Stimulated activated CD4-positive, alpha-beta T cell treated with anti-CD3 and anti-CD28 coated beads, Interleukin-4, amount 100 ng/mL, for 48 hours (primary cell): ENCODE measurements around the gene NTN5.
"Not testable (repeated sequence)": the region's sequence is repeated elsewhere in the genome, so short reads cannot be mapped to it uniquely, and the experiment has no call there.

ENCODE experiments used
- DNase-seq, 2 donors: peaks; one replicate each; pipeline ENCODE4 v3.0.0-alpha.2; 2020; ENCODE audit warnings: low read depth in 2 of 2

The NTN5 gene

DNA sequence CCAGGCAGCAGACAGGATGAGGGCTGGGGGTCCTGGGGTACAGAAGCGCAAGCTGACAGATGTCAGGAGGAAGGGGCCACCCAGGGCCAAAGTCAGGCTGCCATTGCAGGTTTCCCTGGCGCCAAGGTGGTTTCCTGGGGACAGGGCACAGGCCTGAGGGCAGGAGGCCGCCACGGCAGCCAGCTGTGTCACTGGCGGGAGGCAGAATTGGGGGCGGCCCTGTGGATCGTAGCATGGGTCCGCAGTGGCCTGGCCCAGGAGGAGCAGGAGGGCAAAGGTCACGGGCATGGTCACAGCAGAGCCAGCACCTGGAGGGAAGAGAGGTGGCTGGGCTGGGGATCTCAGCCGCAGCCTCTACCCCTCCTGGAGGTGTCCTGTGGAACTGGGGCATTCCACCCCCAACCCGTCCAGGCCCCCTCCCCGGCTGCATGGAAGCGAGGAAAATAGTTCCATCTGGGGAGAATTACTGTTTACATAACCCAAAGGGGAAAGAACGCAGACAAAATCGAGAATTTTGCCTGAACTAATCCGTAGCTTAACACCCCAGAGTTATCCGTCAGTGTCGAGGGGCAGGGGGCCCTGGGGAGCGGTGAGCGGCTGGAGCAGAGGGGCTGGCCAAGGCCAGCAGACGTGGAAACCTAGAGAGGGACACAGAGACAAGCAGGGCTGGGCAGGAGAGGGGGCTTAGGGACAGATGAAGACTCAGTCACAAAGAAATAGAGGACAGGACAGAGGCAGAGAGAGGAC, 1.9 kb downstream of the NTN5 start:
- DNase-seq: no peak

DNA sequence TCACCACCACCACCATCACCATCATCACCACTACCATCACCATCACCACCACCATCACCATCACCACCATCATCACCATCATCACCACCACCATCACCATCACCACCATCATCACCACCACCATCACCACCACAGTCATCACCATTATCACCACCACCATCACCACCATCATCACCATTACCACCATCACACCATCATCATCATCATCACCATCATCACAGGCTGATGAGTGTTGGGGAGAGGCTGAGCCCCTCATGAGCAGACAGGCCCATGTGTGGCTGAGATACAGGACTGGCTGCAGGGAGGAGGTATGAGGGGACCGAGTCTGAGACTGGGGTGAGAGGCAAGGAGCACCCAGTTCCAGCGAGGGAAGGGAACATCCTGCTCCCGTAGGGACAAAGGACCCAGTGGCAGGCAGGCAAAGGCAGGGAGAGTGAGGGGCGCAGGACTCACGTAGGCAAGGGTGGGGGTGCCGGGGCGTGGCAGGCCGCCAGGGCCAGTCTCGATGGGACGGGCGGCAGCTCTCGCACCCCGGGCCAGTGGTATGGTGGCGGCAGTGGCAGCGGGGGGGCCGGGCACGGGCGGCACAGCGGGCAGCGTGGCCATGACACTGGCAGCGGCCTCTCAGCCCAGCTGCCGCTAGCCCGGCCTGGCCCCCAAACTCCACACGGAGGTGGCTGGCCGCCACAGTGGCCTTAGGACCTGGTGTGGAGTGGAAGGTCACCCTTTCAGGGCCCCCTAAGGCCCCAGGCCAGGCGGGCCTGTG, 2.7 kb downstream of the NTN5 start:
- no peak for DNase-seq

DNA sequence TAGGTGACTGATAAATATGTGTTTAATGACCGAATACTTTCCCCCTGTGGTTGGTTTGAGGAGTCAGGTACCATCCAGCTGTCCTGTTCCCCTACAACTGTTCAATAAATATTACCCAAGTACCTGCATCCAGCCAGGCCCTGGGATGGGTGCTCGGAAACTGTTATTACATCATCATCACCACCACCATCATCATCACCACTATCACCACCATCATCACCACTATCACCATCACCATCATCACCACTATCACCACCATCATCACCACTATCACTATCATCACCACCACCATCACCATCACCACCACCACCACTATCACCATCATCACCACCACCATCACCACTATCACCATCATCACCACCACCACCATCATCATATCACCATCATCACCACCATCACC, 4.1 kb downstream of the NTN5 start:
- DNase-seq: no peak

DNA sequence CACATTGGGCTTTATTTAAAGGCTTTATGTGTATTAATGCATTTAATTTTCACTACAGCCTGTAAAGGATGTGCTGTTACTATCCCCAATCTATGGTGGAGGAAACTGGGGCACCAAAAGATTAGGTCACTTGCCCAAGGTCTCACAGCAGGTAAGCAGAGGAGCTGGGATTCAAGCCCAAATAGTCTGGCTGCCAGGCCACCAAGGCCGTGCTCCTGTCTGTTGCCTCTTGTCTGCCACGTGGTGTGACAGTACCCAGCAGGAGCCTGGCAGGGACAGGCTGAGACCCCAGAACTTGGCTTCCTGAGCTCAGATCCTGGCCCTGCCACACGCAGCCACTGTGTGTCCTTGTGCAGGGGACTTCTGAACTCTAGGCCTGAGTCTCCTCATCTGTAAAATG, 4.5 kb downstream of the NTN5 start:
- DNase-seq: no peak

DNA sequence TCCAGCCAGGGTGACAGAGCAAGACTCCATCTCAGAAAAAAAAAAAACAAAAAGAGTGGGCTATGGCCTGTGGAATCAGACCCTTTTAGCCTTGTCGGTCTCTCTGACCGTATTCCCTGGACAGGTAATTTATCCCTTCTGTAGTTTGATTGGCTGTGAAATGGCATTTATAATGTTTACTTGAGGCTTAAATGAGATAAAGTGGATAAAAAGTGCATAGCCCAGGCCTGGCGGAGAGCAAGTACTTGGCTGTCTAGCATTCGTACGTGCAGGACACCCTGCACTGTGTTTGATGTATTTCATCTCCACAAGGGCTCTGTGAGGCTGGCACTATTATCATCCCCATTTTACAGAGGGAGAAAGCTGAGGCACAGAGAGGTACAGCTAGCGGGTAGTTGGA, 7.0 kb downstream of the NTN5 start:
- DNase-seq: no peak

DNA sequence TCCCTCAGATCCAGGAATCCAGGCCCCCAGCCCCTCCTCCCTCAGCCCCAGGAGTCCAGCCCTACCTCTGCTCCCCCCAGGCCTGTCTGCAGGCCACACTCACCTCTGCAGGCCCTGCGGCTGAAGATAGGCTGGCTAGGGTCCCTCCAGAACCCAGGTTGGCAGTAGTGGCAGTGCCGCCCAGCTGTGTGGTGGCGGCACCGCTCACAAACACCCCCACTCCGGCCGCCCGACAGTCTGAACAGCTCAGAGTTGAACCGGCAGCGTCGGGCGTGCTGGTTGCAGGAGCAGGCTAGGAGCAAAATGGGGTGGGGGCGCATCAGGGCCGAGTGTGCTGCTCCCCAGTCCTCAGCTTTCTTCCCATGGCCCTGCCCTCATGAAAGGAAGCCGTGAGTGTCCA, 8.3 kb downstream of the NTN5 start:
- no peak for DNase-seq

DNA sequence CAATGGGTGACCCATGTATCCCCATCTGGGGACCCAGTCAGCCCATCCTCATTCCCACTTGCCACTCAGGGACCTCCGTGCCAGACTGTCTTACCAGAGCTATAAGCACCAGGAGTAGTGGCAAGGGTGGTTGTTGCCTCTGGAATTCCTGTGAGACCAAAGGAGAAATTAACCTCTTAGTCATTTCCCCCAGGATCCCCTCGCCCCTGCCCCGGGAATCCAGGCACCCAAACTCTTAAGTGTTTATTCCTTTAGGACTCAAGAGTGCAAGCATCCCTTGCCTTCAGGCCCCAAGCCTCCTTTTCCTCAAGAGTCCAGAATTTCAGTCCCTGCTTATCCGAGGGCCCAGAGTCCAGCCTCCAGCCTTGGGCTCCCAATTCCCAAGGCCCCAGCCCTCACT, 9.2 kb downstream of the NTN5 start:
- no peak for DNase-seq

DNA sequence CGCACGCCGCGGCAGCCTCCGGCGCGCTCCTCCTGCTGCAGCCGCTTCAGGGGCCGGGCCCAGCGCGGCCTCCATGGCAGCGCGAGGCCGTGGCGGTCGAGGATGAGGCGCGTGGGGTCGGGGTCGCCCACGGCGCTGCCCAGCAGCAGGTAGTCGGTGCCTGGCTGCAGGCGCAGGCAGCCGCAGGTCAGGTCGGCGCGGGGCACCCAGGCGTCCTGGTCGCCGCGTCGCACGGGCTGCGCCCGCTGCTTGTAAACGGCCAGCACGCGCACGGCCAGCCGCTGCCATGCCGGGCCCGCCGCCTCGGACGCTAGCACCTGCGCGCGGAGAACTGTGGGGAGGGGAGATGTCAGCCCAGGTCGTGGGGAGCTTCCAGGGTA, 11.1 kb downstream of the NTN5 start:
- DNase-seq: no peak

DNA sequence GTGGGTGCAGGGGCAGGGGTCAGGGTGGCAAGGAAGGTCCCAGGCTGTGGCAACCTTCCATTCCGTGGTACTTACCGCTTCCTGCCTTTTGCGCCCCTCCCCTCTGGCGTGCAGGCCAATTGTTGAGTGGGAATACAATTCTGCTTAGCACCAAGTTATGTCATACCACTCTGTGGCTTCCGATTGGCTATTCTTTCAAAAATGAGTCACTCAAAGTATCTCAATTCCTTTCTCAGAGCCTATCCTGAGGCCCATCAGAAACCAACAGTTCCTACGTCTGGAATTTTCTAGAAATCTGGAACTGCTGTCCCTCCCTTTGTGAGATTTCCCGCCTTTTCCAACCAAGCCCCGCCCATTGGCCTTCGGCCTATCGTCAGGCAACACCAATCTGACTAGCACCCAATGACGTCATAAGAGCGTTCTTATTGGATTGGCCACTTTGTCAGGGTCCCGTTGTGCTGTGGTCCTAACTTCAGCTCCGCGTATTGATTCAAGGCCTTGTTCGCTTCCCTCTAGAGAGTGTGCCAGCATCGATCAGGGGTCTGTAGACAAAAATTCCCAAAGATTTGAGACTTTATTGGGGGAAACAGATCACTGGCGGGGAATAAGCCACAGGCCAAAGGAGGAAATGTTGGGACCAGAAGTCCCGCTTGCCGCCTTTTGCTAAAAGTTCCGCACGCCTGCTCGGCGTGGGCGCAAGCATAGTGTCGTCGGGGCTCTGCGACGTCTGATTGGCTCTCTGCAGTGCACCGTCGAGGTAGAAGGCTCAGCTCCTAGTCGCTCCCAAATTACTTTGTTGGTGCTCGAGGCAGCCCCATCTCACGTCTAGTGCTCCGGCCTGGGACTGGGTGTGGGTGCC, 11.7 kb downstream of the NTN5 start:
- peak; percentile 76 to 80 for DNase-seq

DNA sequence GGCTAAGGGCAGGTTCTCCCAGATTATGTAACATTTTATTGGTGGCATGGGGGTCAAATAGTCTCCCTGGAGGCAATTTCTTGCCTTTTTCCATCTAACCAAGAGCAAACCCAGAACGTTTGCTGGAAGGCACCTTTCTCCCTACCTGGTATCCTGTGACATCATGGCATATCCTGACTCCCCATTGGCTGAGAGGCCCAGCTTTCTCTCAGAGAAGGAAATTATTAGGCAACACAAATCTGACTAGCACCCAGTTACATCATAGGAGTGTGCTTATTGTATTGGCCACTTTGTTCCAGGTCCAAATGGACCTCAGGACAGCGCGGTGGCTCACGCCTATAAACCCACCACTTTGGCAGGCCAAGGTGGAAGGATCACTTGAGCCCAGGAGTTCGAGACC, 13.0 kb downstream of the NTN5 start:
- no peak for DNase-seq

DNA sequence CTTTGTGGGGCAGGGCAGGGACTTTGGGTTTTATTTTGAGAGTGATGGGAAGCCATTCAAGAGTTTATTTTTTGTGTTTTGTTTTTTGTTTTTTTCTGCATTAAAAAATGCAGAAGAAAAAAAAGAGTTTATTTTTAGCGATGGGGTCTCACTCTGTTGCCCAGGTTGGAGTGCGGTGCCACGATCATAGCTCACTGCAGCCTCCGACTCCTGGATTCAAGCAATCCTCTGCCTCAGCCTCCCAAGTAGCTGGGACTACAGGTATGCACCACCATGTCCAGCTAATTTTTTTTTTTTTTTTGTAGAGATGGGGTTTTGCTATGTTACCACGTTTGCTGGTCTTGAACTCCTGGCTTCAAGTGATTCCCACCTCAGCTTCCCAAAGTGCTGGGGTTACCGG, 14.3 kb downstream of the NTN5 start:
- no peak for DNase-seq

DNA sequence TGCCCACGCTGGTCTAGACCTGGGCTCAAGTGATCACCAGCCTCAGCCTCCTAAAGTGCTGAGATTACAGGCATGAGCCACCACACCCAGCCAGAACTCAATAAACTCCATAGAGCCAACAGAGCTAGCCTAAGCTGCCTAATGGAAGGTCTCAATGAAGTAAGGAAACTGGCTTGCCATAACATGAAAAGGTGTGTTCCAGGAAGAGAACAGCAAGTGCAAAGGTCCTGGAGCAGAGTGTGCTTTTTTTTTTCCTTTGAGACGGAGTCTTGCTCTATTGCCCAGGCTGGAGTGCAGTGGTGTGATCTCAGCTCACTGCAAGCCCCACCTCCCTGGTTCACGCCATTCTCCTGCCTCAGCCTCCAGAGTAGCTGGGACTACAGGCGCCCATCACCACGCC, 15.0 kb downstream of the NTN5 start:
- DNase-seq: not testable (repeated sequence)

DNA sequence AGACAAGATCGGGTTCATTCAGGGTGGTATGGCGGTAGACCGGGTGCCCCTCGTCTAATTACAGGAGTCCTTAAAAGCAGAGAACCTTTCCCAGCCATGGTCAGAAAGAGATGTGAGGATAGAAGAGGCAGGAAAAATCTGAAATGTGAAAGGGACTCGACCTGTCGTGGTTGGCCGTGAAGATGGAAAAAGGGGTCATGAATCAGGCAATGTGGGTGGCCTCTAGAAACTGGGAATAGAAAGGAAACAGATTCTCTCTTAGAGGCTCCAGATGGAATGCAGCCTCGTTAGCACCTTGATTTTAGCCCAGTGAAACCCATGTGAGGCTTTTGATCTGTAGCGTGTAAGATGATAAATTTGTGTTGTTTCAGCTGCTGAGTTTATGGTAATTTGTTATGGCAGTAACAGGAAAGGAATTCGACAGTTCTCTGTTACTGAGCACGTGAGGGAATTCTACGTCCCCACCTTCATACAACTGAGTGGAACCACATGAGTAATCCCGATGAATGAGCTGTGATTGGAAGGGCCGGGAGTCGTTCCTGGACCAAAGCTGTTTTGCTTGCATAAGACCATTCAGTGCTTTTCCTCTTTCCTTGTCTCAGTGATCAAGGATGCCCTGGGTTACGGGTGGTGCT, 15.9 kb downstream of the NTN5 start:
- DNase-seq: no peak

DNA sequence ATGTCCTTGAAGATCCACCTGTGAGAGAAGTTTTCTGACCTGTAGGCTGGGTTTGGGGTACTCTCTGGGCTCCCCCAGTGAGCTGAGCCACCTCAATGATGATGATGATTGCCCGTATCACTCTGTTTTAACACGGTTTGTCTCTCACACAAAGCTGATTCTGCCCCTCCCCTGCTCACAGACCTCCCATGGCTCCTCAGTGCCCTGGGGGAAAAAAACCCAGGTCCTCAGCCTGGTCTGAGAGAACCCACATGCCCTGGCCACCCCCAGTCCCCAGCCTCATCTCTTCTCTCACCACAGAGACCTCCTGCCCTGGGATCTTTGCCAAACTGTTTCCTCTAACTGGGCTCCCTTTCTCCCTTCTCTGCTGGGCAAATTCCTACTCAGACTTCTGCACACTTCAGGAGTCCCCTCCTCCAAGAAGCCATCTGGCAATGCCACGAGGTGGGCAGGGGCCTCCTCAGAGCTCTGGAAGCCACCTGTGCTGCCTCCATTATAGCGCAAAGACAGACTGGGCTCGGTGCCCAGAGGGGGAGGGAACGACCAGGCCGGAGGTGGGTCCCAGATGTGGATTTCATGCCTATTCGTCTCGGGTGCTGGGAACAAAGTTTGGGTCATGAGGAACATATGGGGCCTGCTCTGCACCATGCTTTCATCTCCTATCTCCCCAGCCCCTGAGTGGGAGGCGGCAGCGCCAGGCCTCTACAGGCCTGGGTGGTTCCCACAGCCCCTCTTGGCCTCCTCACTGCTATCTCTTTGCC, 18.3 kb downstream of the NTN5 start:
- no peak for DNase-seq

DNA sequence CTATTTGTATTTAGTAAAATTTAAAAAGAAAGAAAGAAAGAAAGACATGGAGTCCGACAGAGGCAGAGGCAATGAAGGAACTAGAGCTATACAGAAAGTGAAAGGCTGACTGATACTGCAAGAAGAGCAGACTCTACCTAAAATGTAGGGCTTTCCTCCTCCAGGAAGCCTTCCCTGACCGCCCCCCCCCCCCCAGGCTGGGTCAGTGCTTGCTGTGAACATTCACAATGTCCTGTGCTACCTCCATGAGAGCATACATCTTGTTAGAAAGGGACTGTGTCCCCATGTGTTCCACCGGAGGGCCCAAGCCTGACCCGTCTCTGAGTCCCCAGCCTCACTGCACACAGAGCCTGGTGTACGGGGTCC, 21.2 kb downstream of the NTN5 start:
- DNase-seq: no peak

DNA sequence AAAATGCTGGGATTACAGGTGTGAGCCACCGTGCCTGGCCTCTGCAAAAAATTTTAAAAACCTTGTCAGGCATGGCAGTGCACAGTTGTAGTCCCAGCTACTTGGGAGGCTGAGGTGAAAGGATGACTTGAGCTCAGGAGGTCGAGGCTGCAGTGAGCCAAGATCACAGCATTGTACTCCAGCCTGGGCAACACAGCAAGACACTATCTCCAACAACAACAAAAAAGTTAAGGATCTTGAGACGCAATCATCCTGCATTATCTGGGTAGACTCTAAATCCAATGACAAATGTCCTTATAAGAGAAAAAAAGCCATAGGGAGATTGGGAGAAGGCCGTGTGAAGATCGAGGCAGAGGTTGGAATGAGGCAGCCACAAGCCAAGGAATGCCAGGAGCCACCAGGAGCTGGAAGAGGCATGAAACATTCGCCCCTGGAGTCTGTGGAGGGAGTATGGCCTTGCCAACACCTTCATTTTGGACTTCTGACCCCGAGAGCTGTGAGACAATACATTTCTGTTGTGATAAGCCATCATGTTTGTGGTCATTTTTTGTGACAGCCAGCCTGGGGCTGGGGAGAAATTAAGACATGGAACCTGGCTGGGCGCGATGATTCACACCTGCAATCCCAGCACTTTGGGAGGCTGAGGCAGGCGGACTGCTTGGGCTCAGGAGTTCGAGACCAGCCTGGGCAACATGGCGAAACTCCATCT, 21.7 kb downstream of the NTN5 start:
- no peak for DNase-seq

DNA sequence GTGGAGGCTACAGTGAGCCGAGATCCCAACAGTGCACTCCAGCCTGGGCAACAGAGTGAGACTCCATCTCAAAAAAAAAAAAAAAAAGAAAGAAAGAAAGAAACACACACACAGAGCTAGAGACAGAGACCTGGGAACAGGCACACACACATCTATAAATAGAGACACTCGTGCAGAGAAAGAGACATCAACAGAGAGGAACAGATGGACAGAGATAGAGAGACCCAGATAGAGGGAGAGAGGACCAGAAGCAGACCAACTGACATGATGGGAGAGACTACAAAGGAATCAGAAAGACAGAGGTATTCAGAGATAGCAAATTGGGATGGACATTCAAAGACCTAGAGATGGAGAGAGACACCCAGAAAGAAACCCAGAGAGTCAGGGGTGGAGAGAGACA, 24.7 kb downstream of the NTN5 start:
- no peak for DNase-seq

DNA sequence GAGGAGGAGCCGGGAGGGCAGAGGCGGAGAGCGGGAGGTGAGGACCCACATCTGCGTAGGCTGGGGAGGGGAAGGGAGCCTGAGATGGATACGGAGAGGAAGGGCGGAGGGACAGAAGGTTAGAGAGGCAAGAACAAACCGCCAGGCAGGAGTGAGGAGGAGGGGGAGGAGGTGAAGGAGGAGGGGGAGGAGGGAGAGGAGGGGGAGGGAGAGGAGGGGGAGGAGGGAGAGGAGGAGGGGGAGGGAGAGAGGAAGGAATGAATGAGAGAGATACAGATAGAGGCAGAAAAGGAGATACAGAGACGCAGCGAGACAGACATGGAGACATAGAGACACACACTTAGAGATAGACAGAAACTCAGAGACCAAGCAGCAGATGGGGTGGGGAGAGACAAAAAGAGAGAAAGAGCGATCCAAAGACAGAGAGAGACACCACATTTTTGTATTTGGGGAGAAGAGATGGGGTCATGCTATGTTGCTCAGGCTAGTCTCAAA, 26.0 kb downstream of the NTN5 start:
- no peak for DNase-seq

DNA sequence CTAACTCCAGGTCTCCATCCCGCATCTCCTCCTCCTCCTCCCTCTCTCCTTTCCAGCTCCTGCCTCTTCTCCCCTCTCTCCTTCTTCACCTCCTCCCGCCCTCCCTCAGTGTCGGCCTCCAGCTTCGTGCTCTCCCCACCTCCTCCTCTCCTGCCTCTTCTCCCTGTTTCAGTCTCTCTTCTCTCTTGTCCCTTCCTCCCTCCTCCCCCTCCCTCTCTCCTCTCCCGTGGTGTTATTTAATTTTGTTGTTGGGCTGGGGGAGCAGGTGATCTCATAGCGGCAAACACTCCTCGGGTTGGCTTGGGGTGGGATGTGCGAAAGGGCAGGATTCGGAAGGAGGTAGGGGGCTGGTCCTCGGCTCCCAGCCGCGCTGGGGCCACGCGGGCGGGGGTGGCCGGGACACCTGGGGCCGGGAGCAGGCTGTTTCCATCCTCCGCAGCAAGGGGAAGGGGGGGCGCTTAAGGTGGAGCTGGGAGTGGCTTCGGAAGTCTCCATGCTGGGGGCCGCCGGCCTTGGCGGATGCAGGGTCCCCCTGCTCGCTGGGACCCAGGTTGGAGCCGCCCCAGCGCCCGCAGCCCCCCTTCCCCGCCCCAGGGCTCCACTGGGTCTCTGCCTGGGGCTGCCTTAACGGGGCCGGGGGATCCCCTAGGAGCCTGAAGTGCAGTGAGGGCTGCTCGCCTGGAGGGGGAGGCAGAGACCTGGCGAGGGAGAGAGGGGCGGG, 26.7 kb downstream of the NTN5 start, which contains the start of gene CA11:
Gene CA11 (minus strand): TSS at position 187 of the 721 bp plus-strand sequence. CDS start 555 bp downstream, outside the sequence.
- peak; percentile 88 for DNase-seq

DNA sequence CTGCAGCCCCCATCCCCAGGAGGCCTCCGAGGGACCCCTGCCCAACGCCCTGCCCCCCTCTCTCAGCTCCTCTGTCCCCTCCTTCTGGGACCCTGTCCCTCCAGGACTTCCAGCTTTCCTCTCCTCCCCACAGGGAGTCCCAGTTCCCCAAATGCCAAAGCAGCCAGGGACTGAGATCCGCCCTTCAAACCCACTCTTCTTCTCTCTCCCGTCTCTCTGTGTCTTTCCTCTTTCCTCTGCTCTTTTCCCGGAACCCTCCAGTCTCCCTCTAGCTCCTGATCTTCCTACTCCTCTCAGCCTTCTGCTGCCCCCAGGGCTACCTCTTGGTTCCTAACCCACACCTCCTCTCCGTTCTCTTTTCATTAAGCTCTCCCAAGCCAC, 27.2 kb downstream of the NTN5 start:
- no peak for DNase-seq
